Measurements from ENCODE around the gene TMEM222. TPM values are rescaled to one million over a fixed set of nuclear protein-coding genes. Genes with fewer than 3 reads are reported as not detected.

TMEM222 gene
- total RNA-seq, 1 experiment from 2014 or later: 38.2 TPM

Other genes starting within 250 kb of the TMEM222 start
- gene SLC9A1, start 167.0 kb upstream of the TMEM222 start, total RNA-seq (2014; rRNA removed; shearing (Covaris generic)): 1.4 and 4.2 TPM in 2 replicates
- gene WDTC1, start 87.5 kb upstream of the TMEM222 start, total RNA-seq (2014; rRNA removed; shearing (Covaris generic)): 13.2 and 15.8 TPM in 2 replicates
- gene SYTL1, start 19.9 kb downstream of the TMEM222 start, total RNA-seq (2014; rRNA removed; shearing (Covaris generic)): 38.2 and 44.0 TPM in 2 replicates
- 10.0 and 17.3 TPM in 2 replicates for gene MAP3K6, start 44.8 kb downstream of the TMEM222 start, total RNA-seq (2014; rRNA removed; shearing (Covaris generic))
- gene FCN3, start 52.7 kb downstream of the TMEM222 start, total RNA-seq (2014; rRNA removed; shearing (Covaris generic)): not detected in 2 replicates
- gene CD164L2, start 61.2 kb downstream of the TMEM222 start, total RNA-seq (2014; rRNA removed; shearing (Covaris generic)): not detected in 2 replicates
- 2.4 and 6.9 TPM in 2 replicates for gene GPR3, start 70.5 kb downstream of the TMEM222 start, total RNA-seq (2014; rRNA removed; shearing (Covaris generic))
- 10.4 and 14.2 TPM in 2 replicates for gene WASF2, start 168.0 kb downstream of the TMEM222 start, total RNA-seq (2014; rRNA removed; shearing (Covaris generic))